NOMO-1 treated with dmso at 0.1 percent for 144 hours (cell line): ENCODE results near the gene STBD1.
"Not testable (repeated sequence)": the region's sequence is repeated elsewhere in the genome, so short reads cannot be mapped to it uniquely, and the experiment has no call there.

Experiments used
- DNase-seq: peaks from one replicate; lab custom pipeline; 2025; ENCODE audit not compliant: unreplicated experiment; lab: John Stamatoyannopoulos, UW

STBD1 gene

DNA sequence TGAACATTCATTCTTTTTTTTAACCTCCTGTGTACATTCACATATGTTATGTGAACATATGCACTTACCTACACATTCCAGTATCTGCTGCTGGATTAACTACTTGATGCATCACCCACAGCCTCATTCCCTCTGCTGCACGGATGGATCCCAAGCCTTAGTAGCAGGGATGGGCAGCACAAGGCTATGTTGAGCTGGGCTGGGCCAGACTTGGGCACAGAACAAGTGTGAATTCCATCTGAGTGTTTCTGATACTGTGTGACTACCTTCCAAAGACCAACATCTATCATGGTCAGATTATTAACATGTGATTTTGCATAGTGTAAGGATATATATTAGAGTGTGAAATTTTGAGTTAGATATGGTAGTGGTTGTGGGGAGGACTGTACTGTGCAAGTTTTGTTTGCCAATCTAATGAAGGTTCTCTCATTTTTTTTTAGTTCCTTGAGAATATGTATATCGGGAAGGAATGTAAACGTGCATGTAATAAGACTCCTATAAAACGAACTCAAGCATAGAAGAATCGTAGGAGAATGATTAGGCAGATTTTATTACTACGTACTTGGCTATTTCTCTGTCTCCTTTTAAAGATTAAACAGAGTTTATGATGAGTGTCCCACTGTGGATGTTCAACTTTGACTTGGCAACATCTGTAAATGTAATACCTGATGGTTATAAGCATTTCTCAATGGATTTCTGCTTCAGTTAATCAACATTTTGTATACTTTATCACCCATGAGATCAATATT, 23.4 kb upstream of the STBD1 start:
- DNase-seq, result no peak

DNA sequence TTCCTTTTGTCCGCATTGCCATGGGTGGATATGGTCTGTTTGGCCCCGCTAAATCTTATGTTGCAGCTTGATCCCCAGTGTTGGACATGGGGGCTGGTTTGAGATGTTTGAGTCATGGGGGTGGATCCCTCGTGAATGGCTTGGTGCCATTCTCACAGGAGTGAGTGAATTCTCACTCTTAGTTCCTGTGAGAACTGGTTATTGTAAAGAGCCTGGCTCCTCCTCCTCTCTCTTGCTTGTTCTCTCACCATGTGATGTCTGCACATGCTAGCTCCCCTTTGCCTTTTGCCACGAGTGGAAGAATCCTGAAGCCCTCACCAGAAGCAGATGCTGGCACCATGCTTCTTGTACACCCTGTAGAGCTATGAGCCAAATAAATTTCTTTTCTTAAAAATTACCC, 22.6 kb upstream of the STBD1 start:
- no peak for DNase-seq

DNA sequence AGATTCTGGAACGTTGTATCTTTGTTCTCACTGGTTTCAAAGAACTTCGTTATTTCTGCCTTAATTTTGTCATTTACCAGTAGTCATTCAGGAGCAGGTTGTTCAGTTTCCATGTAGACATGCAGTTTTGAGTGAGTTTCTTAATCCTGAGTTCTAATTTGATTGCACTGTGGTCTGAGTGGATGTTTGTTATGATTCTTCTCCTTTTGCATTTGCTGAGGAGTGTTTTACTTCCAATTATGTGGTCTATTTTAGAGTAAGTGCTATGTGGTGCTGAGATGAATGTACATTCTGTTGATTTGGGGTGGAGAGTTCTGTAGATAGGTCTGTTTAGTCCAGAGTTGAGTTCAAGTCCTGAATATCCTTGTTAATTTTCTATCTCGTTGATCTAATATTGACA, 18.7 kb upstream of the STBD1 start:
- not testable (repeated sequence) for DNase-seq

DNA sequence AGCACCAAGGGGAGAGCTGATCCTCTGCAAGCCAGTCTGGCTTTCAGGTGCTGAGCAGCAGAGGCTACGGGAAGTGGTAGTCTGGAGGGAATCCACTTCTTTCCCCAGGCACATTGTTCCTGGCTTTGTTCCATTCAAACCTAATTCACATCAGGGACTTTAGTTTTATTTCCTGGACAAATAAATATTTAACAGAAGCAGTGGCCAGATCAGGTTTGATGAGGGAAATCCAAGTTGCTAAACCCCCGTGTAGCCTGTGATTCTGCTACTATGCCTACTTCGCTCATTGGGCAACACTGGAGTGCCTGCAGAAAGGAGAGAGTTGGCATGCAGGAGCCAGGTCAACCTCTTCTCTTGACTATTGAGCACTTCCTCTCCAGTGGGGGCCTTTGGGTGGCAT, 13.8 kb upstream of the STBD1 start:
- DNase-seq, result no peak

DNA sequence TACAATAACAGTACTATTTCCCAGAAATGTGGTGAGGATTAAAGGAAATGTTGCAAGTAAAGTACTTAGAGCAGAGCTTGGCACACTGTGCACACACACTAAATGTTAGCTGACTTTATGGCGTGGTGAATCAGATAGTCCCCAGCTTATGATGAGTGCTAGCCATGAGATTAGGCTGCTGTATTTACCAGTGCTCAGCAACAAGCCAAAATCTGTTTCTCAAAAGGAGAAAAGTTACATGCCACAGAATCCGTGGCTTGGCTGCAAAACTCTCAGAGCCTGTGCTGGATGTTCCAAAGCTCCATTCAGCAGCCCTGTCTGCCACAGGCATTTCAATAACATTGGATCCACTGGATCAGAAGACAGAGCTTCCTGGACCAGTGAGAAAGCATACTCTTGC, 12.8 kb upstream of the STBD1 start:
- DNase-seq, result no peak

DNA sequence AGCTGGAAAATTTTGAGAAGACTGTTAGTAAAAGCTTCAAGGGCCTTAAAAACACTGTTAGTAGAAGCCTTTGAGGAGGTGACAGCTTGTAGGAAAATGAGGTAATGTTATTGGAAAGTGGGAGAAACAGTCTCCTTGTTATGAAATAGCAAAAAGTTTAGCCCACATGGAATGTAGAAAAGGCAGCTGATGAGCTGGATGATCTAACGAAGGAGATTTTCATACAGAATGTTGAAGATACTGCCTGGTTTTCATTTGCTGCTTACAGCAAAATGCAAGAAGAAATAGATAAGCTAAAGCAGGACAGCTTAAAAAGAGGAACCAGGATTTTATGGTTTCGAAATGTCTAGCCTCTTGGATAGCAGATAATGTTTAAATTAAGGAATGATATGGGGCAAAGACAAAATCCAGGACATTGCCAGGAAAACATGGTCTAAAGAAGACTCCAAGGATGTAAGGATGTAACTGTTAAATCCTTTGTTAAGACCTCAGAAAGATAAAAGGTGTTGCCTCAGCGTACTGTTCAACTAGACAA, 10.2 kb upstream of the STBD1 start:
- DNase-seq, result no peak

DNA sequence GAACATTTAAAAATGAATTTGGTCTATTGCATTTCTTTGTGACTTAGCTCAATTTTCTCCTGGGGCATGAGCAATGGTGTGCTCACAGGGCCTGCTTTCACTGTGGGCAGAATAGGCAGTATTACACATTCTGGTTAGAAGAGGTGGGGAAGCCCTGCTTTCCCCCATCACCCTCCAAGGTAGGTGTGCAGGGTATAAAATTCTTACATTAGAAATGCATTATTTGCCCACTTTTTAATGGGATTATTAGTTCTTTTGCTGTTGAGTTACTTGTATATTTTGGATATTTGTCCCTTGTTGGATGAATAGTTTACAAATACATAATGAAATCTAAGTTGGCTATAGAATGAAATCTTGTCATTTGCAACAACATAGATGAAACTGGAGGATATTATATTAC, 8.3 kb upstream of the STBD1 start:
- no peak for DNase-seq

DNA sequence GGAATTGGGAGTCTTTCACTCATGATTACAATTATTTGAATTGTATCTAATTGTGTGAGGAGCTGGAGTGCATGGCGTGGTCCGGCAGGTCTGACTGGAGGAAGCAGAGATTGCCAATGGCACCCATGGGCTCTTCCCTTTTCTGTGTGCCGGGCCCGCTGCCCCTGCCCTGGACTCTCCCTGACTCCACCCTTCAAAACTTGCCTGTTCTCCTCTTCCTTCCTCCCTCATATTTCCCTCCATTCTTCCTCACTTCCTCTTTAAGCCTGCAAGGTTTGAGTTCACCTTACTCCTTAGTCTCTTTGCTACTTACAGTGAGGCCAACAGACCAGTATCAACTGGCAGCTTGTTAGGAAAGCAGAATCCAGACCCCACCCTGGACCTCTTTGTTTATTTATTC, 6.5 kb upstream of the STBD1 start:
- DNase-seq, result peak; percentile 39

DNA sequence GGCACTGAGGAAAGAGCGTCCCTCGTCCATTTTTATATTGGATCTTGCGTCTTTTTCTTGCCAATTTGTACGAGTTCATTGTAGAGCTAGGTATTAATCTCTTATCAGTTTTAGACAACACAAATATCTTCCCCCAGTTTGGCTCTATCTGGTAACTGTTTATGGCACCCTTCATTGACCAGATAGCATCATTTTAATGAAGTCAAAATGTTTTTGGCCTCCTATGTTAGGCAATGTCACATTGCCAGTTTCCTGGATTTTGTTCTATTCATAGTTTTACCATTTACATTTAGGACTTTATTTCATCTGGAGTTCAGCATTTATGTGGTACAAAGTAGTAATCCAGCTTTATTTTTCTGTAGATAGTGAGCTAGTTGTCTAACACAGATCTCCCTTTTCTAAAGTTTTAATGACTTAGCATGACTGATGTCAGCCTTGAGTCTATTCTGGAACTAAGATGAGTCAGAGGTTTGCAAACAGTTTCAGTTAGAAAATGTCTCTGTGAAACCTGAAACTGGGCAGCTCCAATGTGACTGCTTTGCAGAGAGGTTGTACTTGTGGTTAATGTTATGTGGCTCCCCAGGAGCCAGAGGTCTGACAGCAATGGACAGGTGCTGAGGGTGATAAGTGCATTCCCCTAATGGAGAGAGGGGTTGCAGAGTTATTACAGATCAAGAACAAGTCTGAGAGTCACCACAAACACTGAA, 5.3 kb upstream of the STBD1 start:
- peak; percentile 34 for DNase-seq

DNA sequence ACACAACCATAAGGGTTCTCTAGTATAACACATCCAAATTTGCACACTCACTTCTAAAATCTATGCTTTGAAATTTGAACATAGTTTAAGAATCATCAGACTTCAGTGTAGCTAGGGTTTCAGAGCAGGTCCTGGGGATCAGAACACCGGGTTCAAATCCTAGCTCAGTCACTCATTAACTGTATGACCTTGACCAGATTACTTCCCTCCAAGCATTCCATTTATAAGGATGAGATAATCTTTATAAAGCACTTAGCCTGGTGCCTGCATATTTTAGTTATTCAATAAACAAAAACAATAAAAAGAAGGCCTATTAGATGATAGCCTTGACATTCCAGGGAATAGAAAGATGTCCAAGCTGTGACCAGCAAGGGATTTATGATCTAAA, 4.8 kb upstream of the STBD1 start:
- no peak for DNase-seq

DNA sequence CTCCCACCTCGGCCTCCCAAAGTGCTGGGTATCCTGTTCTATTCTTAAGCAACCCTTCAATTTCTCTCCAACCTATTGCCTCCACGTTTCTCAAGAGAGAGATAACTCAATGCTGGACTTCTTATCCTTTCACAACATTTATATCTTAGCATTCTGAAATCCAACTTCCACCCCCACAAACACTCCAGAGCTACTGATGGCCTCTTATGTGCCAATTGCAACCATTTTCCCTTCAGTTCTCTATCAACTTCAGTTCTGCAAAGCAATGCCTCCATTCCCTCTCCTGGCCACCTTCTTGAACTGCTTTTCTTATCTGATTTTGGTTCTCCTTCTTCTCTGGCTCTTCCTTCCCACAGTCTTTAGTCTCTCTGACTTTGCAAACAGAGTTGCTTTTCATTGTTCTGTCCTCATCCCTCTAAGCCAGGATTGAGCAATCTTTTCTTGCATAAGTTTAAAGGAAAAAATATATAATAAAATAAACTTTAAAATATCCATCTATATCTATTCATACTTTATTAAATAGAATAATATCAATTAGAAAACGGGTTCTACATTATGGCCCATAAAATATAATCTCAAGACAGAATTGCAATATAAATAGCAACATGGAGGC, 3.6 kb upstream of the STBD1 start:
- DNase-seq, result peak; percentile 61

DNA sequence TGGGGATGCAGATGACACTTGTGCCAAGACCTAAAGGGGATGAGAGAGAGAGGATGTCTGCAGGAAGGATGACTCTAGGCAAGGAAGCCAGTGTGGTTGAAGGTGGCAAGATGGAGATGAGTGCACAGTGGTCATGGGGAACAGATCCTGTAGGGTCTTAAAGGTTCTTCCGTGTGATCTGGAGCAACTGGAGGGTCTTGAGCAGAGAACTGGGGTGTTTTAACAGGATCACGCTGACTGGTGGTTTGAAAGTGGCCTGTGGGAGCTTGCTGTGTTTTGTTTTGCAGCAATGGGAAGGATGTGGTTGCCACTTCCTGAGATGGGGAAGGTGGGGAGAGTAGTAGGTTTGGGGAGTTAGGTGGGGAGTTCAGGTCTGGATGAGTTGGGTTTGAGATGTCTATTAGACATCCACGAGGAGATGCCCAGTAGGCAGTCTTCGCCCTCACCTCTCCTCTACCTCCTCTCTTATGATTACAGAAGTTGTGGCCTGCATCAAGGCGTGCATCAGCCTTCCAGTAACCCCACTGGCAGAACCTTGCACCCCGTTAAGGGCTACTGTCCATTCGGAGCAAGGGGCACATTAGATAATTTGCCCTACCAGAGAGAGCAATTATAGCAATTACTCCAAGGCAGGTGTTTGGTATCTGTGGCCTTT, 1.4 kb upstream of the STBD1 start:
- DNase-seq, result no peak

DNA sequence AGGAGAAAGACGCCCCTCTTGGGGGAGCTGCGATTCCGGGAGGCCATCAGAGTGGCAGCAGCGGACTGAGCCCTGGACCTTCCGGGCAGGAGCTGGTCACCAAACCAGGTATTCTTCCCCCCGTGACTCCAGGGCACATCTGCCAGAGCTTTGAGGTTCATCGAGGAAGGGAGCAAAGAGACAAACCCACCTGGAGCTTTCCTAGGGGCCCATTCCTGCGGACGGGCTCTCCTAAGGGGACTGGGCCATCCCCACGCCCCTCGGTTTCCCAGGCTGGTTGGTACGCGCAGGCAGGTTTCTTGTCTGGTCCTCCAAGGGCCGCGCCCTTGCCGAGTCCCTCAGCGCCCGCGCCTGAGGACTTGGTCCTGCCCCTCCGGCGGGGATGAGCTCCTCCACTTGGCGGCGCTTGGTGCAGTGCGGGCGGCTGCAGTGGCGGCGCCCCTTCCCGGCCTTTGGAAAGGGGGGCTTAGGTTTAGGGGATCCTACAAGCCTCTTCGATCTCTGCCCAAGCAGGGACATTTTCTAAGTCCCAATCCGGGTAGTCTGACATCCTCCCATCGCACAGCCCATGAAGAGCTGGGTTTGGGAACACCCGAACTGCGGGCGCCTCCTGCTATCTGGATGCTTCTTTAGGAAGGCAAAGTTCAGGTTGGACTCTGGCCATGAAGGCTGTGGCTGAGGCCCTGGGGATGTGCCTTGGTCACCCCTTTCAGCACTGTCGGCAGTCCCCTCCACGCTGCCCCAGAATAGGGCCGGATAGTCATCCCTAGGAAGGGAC, 538 bp downstream of the STBD1 start:
- peak; percentile 25 for DNase-seq

DNA sequence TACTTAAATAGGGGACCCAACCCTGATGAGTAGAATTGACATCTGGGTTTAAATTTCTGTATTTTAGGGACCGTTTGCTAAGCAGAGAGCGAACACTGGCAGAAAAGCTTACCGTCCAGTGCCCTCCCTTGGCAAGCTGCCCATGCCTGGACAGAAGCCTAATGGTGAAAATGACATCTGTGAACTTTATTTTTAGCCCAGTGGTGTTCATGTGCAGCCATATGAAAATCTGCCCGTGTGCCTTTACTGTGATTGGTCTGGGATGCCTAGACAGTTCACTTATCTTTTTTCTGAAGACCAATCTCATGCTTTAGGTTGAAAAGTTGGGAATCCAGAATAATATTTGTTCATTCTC, 1.1 kb downstream of the STBD1 start:
- DNase-seq, result no peak

DNA sequence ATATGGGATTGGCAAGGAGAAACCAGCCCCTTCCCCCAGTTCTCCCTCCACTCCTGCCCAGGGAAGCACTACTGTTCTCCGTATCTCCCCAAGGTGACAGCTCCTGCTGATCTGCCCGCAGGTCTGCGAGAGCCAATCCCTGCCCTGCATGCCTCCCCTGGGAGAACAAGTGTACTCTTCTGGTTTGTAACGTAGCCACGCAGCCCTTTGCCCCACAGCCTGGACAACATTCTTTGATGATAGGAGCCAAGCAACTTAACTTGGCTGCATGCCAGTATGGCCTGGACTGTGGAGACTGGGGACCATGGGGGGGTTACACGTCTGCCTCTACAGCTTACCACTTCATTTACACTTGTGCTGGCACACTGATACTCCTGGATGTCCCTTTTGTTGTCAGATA, 2.0 kb downstream of the STBD1 start:
- DNase-seq, result no peak

DNA sequence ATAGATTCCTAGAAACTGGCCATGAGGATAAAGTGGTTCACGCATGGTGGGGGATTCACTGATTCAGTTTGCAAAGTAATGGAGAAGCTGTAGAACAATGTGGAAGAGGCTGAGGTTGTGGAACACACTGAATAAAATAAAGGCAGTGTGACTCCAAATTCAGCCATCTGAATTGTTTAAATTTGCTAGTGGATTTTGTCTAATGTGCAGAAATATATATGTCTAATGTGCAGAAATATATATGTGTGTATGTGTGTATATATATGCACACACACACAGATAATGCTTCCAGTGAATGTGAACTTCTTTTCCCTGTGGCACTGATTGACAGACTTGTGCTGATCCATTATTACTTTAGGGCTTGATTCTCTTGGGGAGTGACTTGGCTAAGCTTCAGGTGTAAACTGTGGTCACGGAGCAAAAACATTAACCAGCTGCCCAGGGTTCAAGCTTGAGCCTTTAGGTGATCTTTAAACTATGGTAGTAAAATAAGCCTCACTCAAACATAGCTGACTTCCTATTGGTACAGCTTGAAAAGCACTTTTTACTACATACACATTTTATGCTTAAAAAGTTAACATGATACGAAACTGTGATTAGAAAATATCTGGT, 3.5 kb downstream of the STBD1 start:
- DNase-seq, result no peak

DNA sequence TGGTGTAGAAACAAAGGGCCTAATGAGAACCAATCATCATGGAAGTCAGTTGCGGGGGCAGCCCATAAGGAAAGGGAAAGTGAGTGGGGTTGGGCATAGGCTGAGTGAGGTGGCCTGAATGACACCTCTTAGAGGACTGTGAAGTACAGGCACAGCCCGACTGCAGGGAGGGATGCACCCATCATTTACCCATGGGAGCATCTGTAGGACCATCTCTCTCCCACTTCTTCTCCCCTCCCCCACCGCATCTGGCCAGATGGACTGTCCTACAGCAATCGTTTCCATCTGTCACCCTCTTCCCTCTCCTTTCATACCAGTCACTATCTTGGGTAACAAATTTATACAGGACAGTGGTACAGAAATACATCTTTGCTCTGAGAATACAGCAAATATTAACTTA, 4.2 kb downstream of the STBD1 start:
- no peak for DNase-seq

DNA sequence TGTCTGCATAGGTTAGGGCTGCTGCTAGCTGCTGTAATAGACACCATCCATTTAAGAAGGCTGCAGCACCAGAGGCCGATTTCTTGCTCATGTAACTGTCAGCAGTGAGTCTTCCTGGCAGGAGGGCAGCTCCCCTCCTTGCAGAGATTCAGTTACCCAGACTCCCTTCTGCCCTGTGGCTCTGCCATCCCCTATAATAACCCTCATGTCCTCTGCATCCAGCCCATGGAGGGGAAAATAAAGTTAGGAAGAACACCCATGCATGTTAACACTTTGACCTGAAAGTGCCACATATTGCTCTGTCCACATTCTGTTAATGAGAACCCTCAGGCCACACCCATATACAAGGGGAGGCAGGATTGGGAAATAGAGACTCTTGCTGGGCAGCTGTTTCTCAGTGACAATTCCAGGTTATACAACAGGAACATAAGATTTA, 5.4 kb downstream of the STBD1 start:
- no peak for DNase-seq

DNA sequence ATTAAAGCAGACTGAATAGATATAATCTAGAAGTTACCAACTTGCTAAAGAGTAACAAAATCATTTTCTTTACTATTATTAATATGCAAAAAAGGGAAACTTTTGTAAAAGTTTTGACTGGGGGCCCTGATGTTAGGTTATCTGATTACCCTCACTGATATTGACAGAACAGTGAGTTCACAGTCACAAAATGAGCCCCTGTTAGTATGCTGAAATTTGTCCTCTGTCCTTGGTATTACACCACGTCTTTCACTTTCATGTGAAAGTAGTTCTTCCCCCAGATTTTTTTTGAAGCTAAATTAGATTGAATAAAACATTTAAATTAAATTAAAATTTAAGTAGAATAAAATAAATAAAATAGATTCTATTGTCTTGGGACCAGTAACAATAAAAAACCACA, 5.9 kb downstream of the STBD1 start:
- no peak for DNase-seq

DNA sequence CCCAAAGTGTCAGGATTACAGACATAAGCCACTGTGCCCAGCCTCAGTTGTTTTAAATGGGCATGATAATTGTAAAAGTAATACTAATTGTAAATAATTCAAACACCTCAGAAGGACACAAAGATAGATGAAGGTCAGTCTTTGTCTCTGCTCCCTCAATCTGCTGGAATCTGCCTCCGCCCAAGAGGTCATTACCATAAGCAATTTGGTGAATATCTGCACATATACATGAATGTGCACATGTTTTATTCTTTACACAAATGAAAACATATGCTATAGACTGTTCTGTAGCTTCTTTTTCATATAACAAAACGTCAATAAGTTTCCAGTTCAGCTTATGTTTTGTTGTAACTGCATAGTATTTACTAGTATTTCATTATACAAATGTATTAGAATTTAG, 7.0 kb downstream of the STBD1 start:
- DNase-seq, result no peak
